CD4-positive, alpha-beta T cell treated with Interferon gamma for 1 hour (primary cell): ENCODE results near the gene AMBP.

ENCODE experiments used
- DNase-seq: peaks from one replicate; pipeline ENCODE4 v3.0.0-alpha.2; 2020

AMBP gene

GRCh38 chr9:114071197-114071795 lies 6.8 kb downstream of the AMBP start:
- no peak for DNase-seq

- no peak for DNase-seq
Measured at GRCh38 chr9:114070188-114071103, 7.7 kb downstream of the AMBP start.

DNA sequence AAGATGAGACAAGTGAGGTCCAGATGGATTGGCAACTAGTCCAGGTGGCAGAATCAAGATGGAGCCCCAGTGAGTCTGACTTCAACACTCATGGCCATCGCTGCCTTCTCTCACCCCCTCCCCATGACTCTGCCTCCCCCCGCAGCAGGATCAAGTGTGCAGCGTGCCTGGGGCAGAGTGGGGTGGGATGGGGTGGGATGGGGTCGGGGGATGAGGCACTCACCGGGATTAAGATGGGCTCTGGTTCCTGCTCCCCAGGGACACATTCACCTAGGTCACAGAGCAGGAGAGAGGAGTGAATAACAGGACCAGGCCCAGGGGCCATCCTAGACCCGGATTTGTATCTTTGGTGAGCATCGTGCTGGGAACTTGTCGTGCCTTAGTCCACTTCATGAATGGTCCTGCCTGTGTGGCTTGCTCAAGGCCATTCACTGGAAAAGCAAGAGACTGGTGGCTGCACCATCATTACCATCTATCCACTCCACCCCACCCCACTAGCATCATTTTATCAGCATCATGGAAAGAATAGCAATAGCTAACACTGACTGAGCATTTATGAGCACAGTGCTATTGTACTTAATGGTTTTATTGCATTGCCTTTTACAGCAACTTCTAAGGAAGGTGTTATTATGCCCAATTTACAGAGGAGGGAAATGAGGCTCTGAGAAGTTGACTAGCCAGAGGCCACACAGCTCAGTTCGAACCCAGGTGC lies 8.5 kb downstream of the AMBP start:
- DNase-seq, result no peak

DNA sequence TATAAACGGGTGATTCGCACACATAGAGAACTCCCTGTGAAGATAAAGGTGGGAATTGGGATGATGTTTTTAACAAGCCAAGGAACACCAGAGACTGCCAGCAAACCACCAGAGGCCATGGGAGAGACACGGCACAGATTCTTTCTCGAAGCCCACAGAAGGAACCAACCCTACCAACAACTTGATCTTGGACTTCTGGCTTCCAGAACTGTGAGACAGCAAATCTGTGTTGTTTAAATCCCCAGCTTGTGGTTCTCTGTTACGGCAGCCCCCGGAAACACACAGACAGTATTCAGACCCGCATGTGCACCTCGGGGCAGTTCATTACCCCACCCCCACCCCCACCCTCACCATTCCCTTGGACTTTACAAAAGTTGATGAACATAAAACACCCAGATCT lies 12.8 kb downstream of the AMBP start:
- DNase-seq, result no peak

GRCh38 chr9:114061830-114062474 lies 16.1 kb downstream of the AMBP start:
- DNase-seq, result peak; percentile 11

DNA sequence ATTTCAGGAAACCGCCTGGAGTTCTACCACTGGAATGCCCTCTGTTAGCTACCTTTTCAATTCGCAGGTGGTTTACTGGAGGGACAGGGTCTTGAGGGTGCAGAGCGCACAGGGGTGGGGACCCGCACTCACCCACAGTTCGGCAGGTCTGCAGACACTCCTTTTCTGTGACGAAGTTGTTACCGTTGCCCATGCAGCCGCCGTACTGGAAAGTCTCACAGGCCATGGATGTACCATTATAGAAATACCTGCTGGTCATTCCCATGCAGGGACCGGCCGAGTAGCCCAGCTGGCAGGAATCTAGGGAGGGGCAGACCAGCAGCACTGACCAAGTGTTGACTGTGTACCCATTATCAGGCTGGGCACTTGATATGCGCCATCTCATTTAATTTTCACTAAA lies 16.8 kb downstream of the AMBP start:
- DNase-seq, result no peak

GRCh38 chr9:114060711-114061110 lies 17.4 kb downstream of the AMBP start:
- DNase-seq, result no peak

DNA sequence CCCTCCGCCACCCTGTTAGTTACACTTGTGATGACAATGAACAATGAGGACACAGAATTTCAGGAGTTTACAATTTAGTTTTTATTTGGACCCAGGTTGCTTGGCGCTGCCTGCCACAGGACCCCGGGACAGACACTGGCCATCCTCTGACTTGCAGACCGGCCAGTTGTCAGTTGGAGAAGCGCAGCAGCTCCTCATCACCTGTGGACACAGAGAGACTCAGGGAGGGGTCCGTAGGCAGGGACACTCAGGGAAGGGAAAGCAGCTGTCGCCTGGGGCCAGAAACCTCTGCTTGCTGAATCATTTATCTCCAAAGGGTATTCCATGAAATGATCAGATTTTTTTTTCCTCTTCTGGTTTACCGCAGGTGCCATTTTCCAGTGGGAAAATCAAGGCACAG lies 18.0 kb downstream of the AMBP start:
- DNase-seq, result no peak

DNA sequence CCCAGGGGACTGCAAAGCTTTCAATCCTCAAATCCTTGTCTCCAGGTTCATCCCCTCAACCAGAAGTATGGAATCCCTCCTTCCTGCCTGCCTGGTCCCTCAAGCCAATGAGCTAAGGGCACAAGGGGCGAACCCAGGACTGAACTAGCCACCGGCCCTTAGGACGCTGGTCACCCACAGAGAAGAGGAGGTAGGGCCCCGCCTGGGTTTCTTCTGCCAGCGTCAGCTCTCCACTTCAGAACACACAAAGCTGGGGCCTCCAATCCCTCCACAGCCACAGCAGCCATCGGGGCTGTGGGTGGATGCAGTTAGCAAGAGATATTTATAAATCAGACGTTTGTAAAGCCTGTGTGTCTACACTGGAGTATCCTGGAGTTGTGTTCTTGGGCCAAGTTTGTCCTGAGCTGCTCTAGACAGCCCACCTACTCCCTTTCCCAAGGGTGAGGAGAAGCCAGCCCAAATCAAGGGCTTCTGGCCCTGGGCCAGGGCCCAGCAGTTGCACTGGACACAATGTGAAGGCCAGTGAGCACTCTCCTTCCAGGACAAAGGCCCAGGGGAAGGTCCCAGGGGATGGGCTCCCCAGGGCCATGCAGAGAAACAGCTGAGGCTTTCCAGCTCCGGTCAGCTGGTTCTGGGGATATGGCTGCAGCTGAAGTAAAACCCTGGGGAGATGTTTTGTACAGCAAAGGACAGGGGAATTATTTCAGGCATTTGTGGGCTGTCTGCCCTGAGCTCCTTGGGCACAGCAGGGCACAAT lies 18.9 kb downstream of the AMBP start:
- DNase-seq, result no peak

DNA sequence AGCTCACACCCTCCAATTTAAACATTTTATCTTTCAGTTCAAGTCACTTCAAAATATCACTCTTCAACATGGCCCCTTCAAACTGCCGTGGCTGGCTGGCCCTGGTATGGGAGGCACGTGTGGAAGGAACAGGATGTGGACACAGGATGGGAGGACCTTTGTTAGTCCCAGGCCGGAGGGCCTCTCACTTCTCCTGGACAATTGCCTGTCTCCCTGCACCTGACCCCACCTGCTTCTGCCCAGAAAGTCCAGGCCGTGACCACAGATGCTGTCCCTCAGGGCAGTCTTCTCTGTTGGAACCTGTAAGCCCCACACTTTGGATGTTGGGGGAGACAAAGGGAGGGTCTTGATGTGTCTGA lies 19.4 kb downstream of the AMBP start:
- DNase-seq, result no peak

- DNase-seq, result no peak
Measured at GRCh38 chr9:114057161-114057885, 20.8 kb downstream of the AMBP start.

DNA sequence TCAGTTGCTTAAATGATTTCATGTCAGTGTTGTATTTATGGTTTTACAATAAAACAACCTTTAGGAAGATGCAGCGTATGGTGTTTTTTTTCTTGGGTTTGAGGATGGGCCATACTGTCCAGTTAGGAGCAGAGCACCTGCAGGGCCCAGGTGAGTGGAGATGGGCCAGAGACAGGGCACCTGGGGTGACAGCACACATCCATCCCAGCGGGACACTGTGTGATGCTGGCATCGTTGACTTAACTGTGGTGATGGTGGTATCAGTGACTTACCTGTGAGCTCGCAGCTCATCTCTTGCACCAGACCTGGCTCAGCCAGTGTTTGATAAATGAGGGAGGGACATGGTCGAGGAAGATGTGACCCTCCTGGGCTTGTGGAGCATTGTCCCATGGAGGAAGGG lies 21.6 kb downstream of the AMBP start:
- DNase-seq, result no peak

GRCh38 chr9:114055894-114056293 lies 22.2 kb downstream of the AMBP start:
- no peak for DNase-seq

DNA sequence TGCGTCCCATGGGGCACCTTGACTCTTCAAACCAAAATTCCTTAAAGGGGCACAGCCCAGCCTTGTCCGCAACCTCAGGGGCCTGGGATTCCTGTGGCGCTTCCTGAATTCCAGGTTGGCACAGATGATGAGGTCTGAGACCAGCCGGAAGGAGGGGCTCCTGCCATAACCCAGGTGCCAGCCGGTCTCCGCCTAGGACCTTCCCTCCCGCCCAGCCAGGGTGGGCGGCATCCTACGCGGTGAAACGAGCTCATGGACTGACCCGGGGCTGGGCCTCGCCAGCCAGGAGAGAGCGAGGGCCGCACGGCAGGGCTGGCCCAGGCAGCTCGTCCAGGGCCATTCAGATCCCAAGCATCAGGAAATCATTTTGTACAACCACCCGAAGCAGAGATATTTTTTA lies 23.0 kb downstream of the AMBP start:
- DNase-seq, result no peak

- no peak for DNase-seq
Measured at GRCh38 chr9:114054191-114054690, 23.9 kb downstream of the AMBP start.

- no peak for DNase-seq
Measured at GRCh38 chr9:114053246-114054005, 24.7 kb downstream of the AMBP start.

DNA sequence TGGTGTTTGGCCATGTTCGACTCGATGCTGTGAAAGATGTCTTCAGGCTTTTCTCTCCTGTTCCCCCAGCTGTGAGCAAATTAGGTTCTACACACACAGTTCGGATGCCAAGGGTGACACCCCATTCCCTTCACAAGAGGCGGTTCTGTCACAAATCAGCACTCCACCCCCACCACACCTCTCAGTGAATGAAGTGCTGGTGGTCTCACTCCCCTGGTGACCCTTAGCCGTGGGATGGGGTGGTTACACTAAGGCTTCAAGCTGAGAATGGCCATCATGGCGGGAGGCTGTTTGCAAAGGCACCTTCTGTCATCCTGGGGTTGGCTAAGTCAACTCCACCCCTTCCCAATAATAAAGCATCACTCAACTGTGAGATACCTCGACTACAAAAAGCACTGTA lies 26.4 kb downstream of the AMBP start:
- DNase-seq, result no peak

DNA sequence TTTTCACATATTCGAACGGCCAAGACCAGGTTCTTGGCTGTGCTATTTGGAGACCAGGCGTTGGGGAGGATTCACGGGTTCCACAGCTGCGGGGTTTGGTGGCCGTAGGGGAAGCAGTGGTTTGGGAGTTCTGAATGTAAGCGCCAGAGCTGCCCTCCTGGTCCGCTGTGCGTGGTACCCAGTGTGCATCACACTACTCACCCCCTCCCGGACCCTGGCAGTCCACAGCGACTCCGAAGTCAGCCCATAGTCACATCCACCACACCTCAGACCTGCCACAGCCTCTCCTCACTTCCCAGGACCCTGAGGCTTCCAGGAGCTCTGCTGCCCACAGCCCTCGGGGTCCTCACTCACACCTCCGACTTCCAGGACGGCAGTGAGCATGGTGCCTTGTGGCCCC lies 26.8 kb downstream of the AMBP start:
- no peak for DNase-seq

- no peak for DNase-seq
Measured at GRCh38 chr9:114050646-114051045, 27.5 kb downstream of the AMBP start.

DNA sequence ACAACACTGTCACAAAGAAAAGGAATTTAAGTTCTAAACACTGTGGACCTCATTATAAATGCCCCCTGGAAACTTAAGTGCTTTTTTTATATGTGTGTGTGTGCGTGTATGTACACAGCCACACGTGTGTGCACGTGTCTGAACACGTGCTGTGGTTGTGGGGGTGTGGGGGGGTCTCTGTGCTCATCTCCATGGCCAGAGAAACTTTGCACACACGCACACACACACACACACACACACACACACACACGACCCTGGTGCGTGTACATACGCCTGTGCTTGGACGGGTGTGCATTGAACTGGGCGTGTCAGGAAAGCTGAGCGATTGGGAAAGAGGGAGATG lies 27.9 kb downstream of the AMBP start:
- no peak for DNase-seq
